ENCODE measurements around the gene NOD2.

The NOD2 gene

GRCh38 chr16:50743581-50744225 lies 50.3 kb downstream of the NOD2 start:
- no peak for DNase-seq

- no peak for DNase-seq
Observed at GRCh38 chr16:50744881-50745280, 51.5 kb downstream of the NOD2 start.

DNA sequence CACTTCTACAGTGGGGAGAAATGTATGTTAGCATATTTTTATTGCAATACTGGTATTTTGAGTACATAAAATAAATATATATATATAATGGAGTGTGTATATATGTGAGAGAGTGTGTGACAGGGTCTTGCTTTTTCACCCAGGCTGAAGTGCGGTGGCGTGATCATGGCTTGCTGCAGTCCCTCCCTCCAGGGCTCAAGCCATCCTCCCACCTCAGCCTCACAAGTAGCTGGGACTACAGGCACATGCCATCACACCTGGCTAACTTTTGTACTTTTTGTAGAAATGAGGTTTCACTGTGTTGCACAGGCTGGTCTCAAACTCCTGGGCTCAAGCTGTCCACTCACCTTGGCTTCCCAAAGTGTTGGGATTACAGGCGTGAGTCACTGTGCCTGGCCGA lies 52.5 kb downstream of the NOD2 start:
- DNase-seq, result no peak

DNA sequence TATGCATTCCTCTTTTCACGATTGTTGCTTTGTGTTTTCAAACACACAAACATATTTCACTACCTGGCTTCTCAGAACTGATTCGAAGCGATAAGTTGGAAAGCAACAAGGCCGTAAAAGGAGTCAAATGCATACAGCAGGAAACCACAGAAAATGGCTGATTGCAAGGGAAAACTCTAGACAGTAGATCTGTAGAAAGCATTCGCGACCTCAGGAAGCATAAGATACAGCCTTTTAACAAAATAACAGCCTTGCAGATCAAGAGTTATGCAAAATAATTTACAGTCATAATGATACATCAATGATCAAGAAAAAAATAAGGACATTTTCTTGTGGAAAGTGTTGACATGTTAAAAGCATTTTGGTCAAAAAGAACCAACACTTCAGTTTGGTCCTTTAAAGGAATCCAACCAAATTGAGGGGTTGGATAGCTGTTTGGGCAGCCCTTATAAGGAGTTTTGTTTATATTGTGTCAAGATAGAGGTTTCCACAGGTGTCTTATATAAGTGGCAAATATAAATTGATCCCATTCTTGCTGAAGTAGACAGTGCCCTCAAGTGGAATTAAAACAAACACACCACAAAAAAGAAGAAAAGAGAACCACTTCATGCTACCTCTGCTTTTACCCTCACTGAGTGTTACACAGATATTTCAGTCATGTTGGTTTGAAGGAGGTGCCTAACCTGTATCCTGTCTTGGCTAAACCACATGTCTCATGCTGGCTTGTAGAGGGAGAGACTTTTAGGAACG lies 54.0 kb downstream of the NOD2 start:
- DNase-seq, result no peak

- DNase-seq, result no peak
Observed at GRCh38 chr16:50751528-50751927, 58.1 kb downstream of the NOD2 start.

GRCh38 chr16:50752471-50753235 lies 59.2 kb downstream of the NOD2 start:
- no peak for DNase-seq

DNA sequence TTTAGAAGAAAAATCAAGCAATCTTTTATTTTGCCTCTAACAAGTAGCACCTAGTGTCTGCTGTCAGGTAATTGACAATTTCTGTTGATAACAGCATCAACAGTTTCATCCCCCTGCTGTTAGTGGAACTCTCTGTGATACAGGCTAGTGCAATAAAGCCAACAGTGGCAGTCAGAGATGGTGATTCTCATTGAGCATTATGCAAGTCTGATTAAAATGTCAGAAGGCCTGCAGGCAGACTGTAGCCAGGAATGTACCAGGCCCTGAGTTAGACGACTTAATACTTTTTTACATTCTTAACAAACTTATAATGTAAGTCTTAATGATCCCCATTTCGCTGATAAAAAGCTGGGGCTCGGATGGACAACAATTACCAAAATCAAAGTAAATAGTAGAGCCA lies 63.1 kb downstream of the NOD2 start:
- no peak for DNase-seq

GRCh38 chr16:50761267-50761666 lies 67.9 kb downstream of the NOD2 start:
- no peak for DNase-seq

DNA sequence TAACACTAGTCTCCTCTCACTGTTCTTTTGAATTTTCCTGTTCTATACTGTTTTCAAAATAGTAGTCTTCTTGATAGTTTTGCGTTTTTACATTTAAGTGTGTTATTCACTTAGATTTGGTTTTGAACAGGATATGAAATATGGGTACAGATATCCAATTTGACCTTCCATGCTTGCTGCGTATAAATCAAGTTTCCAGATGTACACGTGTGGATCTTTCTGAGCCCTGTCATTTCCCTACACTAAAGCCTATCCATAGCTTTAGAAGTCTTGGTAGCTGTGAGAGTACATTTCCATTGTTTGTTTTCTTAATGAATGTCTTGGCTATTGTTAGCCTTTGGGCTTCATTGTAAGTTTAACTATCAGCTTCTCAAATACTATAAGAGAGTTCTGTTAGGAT lies 68.8 kb downstream of the NOD2 start:
- DNase-seq, result no peak

DNA sequence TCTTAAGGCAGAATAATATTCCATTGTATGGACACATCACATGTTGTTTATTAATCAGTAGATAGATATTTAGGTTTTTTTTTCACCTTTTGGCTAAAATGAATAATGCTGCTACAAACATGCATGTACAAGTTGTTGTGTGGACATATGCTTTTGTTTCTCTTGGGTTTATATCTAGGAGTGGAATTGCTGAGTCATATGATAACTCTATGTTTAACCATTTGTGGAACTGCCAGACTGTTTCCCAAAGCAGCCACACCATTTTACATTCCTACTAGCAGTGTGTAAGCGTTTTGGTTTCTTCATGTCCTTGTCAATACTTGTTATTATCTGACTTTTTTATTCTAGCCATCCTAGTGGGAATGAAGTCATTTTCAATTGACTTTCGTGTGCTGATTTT lies 69.8 kb downstream of the NOD2 start:
- no peak for DNase-seq

- DNase-seq, result no peak
Observed at GRCh38 chr16:50765260-50765659, 71.9 kb downstream of the NOD2 start.

DNA sequence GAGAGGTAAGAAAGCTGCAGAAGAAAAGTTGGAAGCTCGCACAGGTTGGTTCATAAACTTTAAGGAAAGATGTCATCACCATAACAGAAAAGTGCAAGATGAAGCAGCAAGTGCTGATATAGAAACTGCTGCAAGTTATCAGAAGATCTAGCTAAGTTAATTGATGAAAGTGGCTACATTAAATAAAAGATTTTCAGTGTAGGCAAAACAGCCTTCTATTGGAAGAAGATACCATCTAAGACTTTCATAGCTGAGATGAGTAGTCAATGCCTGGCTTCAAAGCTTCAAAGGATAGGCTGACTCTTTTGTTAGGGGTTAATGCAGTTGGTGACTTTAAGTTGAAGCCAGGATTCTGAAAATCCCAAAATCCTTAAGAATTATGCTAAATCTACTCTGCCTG lies 72.5 kb downstream of the NOD2 start:
- DNase-seq, result no peak

- DNase-seq, result no peak
Observed at GRCh38 chr16:50767197-50767596, 73.8 kb downstream of the NOD2 start.

DNA sequence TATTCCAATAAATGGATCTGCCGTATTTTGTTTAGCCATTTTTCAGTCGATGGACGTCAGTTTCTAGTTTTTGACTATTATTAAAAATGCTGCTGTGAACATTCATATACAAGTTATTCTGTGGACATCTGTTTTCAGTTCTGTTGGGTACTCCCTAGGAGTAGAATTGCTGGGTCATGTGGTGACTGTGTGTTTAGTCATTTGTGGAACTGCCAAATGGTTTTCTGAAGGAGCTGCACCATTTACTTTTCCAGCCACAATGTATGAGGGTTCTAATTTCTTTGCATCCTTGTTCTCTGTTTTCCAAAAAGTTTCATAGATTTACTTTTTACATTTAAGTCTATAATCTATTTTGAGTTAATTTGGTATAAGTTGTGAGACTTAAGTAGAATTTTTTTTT lies 78.0 kb downstream of the NOD2 start:
- DNase-seq, result no peak

DNA sequence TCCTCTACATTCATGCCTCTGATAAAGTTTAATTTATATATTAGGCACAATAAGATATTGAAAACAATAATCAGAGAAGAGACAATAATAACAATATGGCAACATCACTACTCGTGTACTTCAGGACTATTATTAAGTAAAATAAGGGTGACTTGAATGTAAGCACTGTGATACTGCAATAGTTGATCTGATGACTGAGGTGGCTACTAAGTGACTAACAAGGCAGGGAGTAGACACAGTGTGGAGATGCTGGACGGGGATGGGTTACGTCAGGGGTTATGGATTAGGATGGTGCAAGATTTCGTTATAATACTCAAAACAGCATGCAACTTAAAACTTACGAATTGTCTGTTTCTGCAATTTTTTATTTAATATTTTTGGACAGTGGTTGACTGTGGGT lies 81.0 kb downstream of the NOD2 start:
- DNase-seq, result no peak

DNA sequence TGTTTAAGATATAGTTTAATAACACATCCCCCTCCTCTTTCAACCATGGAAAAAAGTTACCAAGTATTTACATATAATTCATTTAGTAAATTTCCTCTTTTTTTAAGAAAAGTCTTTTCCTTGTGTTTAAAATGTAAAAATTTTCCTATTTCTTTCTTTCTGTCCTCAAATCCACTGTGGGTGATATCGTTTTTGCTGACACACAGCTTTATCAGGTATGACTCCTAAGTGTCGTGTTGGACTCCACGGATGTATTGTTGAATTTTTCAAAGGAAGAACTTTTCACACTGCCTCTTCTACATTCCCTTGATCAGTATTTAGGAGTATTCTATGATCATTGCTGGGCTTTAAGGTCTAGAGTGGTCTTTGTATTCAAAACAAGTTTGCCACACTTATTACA lies 81.6 kb downstream of the NOD2 start:
- no peak for DNase-seq

DNA sequence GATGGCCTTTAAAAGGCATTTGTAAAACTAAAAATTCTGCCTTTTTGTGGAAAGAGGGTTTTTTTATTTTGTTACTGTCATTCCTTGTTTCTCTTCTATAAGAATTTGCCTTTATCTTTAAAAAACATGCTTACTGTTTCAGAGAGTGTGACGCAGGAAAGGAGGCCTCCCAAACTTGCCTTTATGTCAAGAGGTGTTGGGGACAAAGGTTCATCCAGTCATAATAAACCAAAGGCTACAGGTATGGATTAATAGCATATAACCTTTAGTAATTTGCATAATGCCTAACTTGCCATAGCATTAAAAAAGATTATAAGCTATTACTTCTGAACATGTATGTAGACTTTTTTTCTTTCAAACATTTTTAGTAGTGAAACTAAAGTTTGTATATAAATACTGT lies 82.6 kb downstream of the NOD2 start:
- DNase-seq, result no peak

DNA sequence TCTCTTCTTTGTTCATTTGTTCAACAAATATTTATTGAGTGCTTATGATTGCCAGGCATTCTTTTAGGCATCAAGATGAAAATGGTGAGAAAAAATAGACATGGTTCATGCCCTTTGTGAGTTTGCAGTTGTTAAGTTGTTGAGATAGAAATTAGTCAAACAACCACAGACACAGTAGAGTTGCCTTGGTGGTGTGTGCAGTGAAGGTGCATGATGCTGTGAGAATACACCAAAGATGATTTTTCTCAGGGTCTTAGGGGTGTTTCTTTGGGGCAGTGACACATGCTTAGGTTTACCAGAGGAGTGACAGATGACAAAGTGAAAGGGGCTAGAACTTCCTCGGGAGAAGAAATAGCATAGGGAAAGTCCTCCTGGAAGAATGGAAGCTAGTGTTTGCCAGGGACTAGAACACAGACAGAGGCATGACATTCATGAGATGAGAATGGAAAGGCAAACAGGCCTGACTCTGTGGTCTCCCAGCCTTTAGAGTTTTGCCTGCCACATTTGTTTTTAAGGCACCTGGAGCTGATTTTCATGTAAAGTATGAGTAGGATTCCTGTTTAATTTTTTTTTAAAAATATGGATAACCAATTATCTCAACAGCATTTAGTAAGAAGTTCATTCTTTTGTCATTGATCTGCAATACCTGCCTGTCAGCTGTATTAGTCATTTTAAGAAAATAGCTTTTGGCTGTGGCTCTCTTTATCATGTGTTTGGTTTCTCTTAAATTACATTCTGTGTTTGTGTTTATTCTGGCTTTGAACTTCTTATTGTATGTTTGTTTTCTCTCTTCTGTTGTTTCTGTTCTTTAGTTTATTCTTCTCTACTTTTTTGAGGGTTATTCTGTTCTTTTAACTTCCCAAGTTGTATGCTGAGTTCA lies 85.1 kb downstream of the NOD2 start:
- DNase-seq, result no peak

DNA sequence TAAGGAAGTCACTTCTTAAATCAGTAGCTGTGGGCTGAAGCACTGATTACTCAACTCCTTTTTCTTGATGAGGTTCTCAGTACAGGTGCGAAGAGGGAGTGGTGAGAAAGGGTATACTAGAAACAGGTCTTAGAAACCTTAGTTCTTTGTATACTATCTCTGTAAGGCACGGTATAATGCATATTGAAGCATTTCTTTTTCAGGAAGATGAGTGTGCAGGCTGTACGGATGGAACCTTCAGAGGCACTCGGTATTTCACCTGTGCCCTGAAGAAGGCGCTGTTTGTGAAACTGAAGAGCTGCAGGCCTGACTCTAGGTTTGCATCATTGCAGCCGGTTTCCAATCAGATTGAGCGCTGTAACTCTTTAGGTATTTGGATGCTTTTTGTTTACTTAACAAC lies 87.6 kb downstream of the NOD2 start:
- DNase-seq, result no peak

DNA sequence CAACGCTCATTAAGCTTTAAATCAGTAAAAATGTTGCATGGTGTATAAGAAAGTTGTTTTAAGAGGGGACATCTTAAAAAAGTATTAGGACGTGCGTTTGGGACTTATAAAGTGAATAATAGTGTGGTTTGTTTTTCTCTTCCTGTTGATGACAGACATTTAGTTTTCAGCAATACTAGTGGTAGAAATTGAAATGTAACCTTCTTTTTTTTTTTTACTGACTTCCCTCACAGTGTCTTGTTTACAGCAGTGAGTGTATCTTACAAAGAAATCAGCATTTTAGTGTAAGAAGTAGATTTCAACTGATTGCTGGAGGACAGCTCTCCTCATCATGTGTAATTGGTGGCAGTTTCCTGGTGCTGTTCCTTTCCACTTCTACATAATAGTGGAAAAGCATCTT lies 88.1 kb downstream of the NOD2 start:
- no peak for DNase-seq

Data from activated gamma-delta T cell (primary cell).